Endometrium (tissue), 2 donors: ENCODE measurements around the gene TMEM132C.
A peak's percentile ranks its signal among the peaks of the same experiment; 100 is the strongest.
"Not testable (repeated sequence)": the region's sequence is repeated elsewhere in the genome, so short reads cannot be mapped to it uniquely, and the experiment has no call there.

Experiments used
- FAIRE-seq: peaks from 2 replicates; lab custom pipeline; 2012; peaks lifted over from hg19 to GRCh38; lab: Jason Lieb, UNC
- donor health status: control.
- donor health status: control.

TMEM132C gene

DNA sequence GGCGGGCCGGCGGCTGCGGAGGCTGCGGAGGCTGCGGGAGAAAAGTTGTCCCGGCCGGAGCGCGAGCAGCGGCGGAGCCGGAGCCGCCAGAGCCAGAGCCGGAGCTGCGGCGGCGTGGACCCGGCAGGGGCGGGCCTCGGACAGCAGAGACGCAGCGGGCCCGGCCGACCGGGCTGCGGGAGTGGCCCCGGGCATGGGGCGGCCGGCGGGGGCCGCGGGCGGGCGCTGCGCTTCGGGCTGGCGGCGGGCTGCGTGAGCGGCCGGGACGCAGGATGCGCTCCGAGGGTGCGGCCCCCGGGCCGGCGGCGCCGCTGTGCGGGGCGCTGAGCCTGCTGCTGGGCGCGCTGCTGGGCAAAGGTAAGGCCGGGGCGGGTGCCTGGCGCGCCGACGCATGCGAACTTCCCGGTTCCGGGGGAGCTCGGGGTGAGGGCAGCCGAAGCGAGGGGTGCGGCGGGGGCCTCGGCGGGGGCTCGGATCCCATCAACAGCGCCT lies at the start of gene TMEM132C:
TSS of gene TMEM132C (plus strand) at position 40 of the 492 bp plus-strand sequence. CDS start at position 273, 233 bp downstream.
- no peak for FAIRE-seq

DNA sequence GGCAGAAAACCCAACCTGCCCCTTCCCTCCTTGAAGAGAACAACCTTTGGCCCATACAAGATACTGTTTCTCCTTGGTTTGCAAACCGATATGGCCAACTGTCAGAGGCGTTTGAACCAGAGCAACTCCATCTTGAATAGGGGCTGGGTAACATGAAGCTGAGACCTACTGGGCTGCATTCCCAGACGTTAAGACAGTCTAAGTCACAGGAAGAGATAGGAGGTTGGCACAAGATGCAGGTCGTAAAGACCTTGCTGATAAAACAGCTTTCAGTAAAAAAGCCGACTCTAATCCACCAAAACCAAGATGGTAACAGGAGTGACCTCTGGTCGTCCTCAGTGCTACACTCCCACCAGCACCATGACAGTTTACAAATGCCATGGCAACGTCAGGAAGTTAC lies 42.7 kb upstream of the TMEM132C start:
- FAIRE-seq, result no peak

DNA sequence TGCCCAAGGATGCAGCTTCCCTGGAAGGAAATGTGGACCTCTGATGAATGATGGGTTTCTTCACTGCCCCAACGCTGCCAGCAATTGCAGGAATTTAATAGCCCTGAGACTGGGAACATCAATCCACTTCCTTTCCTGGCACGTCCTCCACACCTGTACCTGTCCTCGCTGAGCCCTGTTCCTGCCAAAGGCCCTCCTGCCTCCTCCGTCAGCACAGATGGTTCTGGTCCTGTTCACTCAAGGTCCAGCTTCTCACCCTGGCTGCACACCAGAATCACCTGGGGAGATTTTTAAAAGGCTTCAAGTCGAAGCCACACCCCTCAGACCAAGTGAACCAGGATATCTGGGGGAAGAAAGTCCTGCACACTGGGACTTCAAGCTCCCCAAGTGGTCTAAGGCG lies 38.4 kb upstream of the TMEM132C start:
- no peak for FAIRE-seq

DNA sequence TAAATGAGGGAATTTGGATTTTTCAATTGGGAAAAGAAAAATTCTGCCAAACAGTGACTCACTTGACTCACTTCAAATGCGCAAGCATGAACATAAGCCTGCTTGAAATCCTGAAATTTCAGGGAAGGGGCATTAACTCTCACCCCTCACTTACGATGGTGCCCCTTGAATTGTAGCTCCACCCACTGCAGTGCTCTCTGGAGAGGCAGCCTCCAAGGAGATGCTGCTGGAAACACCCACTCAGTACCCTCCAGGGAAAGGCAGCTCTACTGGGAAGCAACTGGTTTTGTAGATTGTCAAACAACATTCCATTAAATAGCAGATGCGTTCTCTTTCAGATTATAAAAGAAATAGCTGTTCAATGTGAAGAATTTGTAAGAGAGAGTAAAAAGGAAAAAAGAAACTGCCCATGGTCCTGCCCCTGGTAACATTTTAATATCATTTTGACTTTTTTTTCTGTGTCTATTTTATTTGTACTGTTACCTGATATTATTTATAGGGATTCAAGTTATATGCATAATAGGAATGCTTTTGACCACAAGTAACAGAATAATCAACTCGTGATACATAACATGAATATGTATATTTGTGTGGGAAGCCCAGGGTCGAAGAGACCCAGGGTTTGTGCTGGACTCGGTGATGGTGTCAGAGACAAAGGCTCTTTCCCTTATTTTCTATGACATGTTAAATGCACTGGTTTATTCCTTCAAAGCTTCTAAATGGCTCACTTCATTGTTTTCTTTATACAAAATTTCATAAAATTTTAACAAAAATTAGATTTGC lies 31.1 kb upstream of the TMEM132C start:
- FAIRE-seq, result no peak

DNA sequence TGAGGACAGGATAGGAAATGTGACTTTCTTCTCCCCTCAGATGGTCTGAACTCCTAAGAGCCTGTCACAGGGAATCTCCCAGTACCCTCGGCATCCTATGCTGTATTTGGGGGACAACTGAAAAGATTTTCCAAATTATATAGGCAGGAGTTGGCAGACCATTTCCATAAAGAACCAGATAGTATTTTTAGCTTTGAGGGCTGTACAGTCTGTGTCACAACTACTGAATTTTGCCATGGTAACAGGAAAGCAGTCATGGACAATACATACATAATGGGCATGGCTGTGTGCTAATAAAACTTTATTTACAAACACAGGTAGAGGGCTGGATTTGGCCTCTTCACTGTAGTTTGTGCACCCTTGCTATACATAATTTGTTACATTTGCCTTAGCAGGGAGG lies 30.4 kb upstream of the TMEM132C start:
- FAIRE-seq, result no peak

DNA sequence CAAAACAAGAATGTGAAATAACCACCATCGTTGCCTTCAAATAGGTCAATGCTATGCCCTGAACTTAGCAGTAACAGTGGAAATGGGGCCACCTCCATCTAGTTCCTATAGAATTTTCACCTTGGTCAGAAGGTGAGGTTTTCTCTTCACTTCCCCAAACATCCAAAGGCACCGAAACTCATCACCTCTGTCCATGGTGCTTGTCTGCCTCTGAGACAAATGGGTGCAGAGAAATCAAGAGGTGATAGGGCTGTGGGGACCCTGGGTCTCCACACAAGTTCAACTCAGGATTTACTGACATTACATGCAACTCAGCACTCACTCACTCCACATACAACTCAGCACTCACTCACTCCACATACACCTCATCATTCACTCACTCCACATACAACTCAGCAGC lies 26.2 kb upstream of the TMEM132C start:
- no peak for FAIRE-seq

DNA sequence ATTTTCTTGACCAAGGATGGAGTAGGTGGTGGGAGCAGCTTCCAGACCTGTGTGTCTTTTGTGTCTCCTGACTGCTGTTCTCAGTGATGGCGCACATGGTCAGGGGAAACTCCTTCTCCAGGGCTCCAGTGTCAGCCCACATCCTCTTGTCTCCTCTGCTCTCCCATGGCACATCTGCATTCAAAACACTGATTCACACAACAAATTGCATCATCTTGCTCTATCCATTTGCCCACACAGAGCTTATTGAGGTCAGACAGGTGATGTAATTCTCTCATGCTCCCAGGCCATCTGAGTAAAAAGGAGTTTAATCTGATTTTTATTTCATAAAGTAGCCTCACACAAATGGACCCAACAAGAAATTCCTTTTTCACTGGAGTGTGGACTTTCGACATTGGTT lies 21.8 kb upstream of the TMEM132C start:
- no peak for FAIRE-seq

DNA sequence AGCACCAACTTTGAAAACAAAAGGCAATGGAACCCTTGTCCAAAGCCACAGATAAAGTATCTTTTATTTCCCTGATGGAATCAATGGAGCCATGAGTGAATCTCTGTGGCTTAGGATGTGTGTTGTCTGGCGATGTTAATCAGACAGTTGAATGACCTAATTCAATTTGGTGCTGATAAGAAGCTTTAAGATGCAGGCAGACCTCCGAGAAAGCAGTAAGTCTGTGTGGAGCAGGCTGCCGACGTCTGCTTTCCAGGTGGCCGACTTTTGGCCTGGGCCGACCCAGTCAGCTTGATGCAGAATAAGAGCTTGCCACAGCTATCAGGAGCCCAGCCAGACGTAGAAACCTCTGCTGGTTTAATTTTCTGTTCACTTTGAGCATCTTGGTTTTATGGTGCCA lies 21.1 kb upstream of the TMEM132C start:
- no peak for FAIRE-seq

DNA sequence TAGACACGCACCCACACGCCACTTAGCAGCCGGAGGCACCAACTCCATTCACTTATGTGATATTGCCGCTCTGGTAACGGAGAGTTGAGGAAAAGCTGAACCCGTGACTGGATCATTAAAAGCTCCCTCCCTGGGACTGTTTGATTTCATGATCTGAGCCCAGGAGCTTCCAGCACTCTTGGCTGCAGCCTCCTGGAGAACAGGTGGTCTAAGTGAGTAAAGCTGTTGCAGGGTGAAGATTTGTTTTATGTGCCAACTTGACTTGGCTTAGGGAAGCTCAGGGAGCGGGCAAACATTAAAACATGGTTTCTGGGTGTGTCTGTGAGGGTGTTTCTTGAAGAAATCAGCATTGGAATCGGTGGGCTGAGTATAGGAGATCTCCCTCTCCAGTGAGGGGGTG lies 16.9 kb upstream of the TMEM132C start:
- no peak for FAIRE-seq

DNA sequence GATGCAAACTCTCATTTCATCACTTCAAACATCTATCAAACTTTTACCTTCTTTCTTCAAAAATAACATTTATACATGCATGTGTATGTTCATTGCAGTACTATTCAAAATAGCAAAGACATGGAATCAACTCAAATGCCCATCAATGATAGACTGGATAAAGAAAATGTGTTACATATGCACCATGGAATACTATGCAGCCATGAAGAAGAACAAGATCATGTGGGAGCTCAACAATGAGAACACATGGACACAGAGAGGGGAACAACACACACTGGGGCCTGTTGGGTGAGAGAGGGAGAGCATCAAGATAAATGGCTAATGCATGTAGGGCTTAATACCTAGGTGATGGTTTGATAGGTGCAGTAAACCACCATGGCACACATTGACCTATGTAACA lies 13.1 kb upstream of the TMEM132C start:
- not testable (repeated sequence) for FAIRE-seq

DNA sequence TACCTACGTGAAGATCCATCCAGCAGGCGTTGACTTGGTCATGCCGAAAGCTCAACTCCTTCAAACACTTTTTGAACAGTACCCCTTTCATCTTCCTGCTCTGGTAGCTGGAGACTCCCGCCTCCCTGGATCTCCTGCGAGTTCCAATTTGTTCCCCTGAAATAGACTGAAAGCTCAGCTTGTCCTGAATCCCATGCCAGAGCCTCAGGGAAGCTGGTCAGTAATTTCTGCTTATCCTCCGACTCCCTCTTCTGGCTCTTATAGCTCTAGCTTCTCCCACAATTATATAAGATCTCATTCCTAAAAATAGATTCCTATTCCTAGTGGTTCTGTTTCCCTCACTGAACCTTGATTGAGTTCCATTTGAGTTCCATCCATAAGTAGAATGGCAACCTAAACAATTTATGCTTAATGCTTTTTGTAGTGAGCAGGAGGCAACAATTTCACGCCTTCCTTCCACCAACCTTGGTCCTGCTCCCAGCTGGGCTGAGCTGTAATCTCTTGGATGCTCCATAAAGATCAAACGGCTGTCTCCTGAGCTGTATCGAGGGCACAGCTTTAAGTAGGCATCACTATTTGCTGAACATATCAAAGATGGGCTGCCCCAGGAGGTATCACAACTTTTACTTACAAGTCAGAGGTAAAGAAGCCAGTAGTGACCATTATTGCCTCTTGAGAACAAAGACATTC lies 8.0 kb upstream of the TMEM132C start:
- FAIRE-seq, result peak; percentile 31

DNA sequence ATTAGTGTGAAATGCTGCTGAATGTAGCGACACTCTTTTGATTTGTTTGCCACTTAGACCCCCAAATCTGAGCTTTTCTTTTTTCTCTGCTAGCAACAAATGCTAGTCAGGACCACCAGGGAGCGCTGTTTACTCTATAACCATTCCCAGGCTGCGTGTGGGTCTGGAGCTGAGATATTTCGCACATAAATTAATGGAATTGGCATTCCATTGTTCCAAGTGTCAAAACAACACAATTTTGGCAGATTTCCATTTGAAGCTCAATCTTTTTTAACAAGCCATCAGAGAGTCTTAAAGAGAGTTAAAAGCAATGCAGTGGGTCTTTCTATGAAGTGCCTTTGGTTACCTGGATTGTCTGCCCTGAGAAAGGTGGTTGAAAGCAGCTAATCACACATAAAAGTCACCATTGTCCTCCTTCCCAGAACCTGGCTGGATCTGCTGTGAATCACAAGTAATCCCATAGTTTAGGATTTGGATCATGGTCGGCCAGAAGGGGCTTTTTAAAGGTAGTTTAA lies 7.4 kb upstream of the TMEM132C start:
- peak; percentile 70 for FAIRE-seq

DNA sequence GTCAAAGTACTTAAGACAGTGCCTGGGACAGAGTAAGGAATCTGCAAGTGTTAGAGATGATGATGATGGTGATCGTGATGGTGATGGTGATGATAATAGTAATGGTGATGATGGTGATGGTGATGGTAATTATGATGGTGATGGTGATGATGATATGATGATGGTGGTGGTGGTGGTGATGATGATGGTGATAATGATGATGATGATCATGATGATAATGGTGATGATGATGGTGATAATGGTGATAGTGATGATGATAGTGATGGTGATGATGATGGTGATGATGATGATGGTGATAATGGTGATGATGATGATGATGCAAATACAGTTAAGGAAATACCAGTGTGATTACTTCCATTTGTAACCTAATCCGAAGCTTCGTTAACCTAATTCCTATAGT lies 5.2 kb upstream of the TMEM132C start:
- no peak for FAIRE-seq

DNA sequence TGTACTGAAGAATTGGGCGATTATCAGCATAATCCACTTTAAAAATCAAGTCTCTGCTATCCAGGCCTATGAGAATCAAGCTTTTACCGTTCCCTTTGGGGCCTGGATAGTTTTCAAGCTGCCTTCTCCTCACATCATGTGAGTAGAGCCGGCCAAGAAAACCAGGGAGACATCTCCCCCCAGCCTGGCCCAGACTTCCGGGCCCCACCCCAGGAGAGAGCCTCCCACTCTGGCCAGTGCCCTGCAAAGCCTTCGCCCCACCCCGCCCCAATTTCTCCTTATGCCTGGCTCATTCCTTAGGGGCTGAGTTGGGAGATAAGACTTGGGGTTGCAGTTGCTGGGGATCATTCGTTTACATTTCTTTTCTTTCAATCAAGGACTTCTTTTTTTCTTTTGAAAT lies 1.4 kb upstream of the TMEM132C start:
- FAIRE-seq, result no peak

DNA sequence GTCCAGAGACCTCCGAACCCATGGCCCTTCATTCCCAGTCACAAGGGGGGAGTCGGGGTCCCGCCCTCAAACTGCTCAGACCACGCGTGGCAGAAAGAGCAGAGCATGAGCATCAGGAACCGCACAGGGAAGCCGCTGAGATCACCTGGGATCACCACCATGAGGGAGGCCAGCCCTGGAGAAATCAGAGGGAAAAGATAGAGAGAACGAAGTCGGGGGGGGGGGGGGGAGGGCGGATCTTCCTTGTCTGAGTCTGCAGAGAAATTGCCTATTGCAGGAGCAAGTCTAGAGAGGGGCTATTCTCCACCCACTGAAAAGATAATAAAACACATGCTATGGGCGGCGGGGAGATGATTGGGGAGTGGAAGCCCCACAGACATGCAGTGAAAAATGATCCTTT lies 884 bp upstream of the TMEM132C start:
- no peak for FAIRE-seq

DNA sequence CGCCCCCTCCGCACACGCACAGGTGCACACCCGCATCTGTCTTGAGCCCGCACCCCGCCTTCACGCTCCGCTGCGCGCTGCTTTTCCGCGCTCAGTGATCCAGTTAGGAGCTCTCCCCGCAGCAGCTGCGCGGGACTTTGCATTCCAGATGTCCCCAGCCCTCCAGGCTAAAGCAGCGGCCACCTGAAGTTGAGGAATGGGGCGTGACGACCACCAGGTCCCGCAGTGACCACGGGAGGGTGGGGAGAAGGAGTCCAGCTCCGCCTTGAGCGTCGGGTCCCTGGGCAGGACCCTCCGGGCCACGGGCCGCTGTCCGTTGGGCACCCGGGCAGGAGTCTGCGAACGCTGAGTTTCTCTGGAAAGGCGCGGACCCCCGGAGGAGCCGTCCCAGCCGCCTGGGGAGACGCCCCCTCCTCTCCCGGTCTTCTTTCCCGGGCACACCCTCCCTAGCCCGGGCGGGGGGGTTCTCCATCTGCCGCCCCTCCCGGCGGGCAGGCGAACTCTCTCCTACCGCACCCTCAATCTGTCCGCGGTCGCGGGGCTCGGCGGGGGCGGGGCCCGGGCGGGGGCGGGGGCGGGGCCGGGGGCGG lies 334 bp upstream of the TMEM132C start:
- FAIRE-seq, result no peak

DNA sequence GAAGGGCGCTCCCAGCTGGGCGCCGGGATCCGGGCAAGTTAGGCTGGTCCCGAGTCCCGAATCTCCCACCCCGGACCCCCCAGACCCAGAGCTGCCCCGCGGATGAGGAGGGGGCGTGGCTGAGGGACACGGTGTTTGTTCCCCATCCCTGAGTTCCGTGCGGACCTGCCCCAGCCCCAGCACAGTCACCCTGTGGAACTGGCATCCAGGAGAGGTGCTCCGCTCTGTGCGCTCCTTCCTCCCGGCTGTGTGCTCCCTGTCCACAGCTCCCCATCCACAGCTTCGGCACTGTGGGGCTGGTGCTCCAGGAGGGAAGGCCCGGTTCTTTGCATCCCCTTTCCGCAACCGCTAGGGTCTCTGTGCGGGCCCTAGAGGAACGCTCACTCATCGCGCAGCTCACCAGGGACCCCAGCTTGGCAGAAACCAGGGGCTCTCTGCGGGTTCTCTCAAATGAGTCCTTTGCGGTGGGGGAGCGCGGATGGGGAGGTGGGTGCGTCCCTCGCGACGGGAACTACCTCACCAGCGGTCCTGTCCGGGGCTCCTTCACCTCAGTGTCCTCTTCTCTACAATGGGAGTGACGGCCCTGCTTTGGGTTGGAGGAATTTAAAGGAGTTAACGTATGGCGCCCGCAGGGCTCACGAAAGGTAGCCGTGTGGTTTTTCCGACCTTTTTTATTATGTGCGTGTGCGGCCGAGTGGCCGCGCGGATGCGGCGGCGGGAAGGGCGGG lies 845 bp downstream of the TMEM132C start:
- FAIRE-seq, result no peak

DNA sequence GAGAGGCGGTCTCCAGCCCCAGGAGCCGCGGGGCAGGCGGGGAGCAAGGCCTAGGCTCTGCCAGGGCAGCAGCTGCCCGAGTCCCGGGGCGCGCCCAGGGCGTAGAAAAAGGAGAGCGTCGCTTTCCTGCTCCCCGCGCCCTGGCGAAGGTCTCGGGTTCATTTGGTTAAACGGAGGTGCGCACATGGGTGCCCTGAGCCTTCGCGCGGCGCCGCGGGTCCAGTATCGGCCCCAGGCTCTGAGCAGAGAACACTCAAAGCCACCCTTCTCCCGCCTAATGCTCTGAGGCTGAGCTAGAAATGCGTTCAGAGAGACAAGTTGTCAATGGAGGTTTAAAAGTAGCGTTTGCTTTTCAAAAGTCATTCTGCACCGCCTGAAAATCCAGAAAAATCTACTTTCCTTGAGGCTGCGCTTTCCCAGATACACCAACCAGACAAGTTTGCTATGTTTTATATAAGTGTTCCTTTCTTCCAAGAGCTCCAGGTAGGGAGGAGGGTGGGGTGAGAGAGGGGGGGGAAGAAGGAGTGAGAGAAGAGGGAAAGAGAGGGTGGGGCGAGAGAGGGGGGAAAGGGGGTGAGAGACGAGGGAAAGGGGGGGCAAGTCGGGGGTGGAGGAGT lies 1.5 kb downstream of the TMEM132C start:
- FAIRE-seq, result no peak

DNA sequence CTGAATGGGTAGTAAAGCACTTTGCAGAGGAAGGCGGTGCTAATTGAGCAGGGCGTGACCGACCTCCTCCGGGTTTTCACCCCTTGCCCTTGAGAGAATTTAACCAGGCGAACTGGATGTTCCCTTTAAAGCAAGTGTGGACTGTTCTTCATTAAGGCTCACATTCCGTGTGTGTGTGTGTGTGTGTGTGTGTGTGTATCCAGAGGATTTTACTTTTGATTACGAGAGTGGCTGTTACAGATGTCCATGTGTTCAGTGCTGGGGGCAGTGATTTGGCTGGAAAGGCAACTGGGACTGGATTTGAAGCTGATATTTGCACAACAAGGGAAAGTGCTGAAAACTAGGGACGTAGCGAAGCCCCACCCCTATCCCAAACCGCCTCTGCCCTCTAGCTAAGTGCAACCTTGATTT lies 2.2 kb downstream of the TMEM132C start:
- peak; percentile 68 for FAIRE-seq

DNA sequence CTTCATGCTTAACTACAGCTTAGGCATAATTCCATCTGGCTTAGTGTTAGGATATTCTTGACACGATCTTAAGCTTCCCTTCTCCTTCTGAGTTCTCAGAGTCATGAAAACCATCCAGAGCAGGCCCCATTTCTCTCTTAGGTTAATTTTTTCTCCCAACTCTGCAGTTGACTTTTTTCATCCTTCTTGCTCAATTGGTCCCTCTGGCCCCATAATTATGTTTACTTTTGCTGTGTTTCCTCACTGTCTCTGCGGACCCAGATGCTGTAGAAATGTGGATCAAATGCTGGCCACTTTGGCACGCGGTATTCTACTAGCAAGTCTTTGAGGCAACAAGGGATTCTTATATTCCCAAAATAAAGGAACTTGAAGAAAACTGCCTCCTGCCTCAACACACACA lies 9.5 kb downstream of the TMEM132C start:
- FAIRE-seq, result no peak

DNA sequence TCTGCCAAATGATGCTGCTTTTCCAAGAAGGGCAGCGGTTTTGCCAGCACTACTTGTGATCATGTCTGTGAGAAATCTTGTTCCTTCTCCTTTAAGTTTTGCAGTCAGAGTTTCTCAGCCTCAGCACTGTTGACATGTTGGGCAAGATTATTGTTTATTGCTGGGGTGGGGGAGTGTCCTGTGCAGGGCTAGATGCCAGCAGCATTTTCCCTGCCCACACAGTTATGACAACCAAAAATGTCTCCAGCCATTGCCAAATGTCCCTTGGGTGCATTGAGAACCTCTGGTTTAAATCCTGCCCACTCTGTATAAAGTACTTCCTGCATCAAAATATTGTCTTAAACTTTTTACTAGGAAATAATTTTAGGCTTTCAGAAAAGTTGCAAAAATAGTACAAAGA lies 20.0 kb downstream of the TMEM132C start:
- no peak for FAIRE-seq

DNA sequence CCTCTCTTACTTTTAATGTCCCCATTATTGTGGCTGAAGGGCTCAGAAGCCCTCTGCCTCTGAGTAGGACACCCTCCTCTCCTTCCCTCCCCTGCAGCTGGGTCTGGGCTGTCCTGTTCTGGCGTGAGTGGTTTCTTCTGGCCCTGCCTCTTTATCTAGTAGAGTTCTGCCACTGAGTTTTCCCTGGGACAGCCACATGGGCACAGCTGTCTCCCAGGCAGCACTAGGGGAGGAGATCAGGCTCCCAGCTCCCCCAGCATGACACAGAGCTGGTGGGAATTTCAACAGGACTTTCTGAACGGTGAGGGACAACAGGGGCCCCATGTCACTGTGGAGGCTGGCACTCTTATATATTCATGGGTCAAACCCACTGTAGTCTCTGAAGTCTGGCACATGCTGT lies 21.4 kb downstream of the TMEM132C start:
- FAIRE-seq, result no peak
